ENCODE results near the gene ANKRA2. TPM values are rescaled to one million over a fixed set of nuclear protein-coding genes. Genes with fewer than 3 reads are reported as not detected.

ANKRA2 gene
- total and polyA plus RNA-seq, 9 of the 15 experiments (the other 6 are each of a cell fraction or from before 2014, with no cell fraction given), result 7.9 to 28.7 (median 12.8) TPM

DNA sequence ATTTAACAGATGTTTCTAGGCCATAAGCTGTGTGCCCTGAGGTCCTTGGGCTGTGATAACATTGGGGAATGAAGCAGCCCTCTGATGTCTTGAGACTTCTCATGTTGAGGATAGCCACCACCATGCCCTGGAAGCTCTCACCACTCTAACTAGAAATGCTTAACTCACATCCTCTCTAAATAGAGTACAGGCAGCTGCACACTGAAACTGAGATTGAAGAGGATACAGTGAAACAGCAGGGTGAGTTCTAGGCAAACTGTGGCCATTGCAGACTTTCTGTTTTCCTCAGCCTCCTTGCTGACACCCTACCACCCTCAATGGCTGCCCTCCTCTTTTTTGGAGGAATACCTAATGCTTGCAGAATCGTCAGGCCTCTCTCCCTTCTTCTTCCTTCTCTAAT, 22.5 kb upstream of the ANKRA2 start:
- H3K9me3 ChIP-seq (replicated peaks; ENCODE audit: control insufficient read depth, insufficient read depth, low read depth, low read length), result no peaks in the 10 kb centered on the region
- no peak for DNase-seq (ENCODE audit: extremely low read depth in 1 of 4, low spot score in 3 of 4)
- no peak overlapping the region for H3K4me2 ChIP-seq (ENCODE audit: insufficient read depth, low read length)
- H3K27ac ChIP-seq (ENCODE audit: extremely low read depth, low read depth, low read length), result no peak overlapping the region
- no peak for FAIRE-seq
- no peaks in the 10 kb centered on the region for H3K9me1 ChIP-seq (ENCODE audit: control insufficient read depth, insufficient read depth, low read length)
- 0 out of 2 replicates have a peak, but pooled peaks cover 8% of the 10 kb centered on the region for H4K20me1 ChIP-seq (replicated peaks; ENCODE audit: control insufficient read depth, insufficient read depth, low read length)
- no TSS peak for BruUV-seq (replicated peaks)
- intact Hi-C loops (cut with micrococcal nuclease) (no loop called here), in situ Hi-C loops (cut with MboI) (loop anchor here (5.0 kb wide), 1 partner anchor 204 kb away; no protein-coding TSS in a partner anchor)
- H3K27me3 ChIP-seq (ENCODE audit: control insufficient read depth in 2 of 2, insufficient read depth in 2 of 2, low read length in 2 of 2), result no peaks in the 10 kb centered on the region; a peak in 1 of 5 replicates
- ChIA-PET POLR2A (interaction anchor here (0.6 kb wide), 1 partner anchor 436 kb away, joined by 3 read pairs; no protein-coding TSS in a partner anchor), CTCF (ENCODE audit: low intra/inter-chr PET ratio) (interaction anchor here (1.2 kb wide), 1 partner anchor 205 kb away, joined by 5 read pairs; no protein-coding TSS in a partner anchor)
- H3K4me3 ChIP-seq, result no peak overlapping the region
- 0% methylated on average over 1 of the region's 1 CpG for WGBS (ENCODE audit: insufficient coverage, low coverage, missing lambda C conversion rate)
- H2AFZ ChIP-seq (ENCODE audit: low read depth, low read length), result no peak overlapping the region
- no peaks in the 10 kb centered on the region for H3K4me1 ChIP-seq (replicated peaks in 1 of 2; ENCODE audit: control insufficient read depth in 2 of 2, insufficient read depth in 2 of 2, low read length in 2 of 2)
- no peak for ATAC-seq
- peaks cover 10% of the 10 kb centered on the region; the same call in 2 of the 3 replicates for H3K36me3 ChIP-seq (ENCODE audit: control insufficient read depth, insufficient read depth, low read length)
- no peaks in the 10 kb centered on the region for H3K79me2 ChIP-seq (ENCODE audit: control insufficient read depth, insufficient read depth, low read length)
- no peak for TF ChIP-seq MAFK (IDR thresholded peaks at IDR 0.05; ENCODE audit: low read length)
- H3K9ac ChIP-seq (ENCODE audit: insufficient read depth in 1 of 2, low read depth in 2 of 2, low read length in 2 of 2), result no peak overlapping the region

DNA sequence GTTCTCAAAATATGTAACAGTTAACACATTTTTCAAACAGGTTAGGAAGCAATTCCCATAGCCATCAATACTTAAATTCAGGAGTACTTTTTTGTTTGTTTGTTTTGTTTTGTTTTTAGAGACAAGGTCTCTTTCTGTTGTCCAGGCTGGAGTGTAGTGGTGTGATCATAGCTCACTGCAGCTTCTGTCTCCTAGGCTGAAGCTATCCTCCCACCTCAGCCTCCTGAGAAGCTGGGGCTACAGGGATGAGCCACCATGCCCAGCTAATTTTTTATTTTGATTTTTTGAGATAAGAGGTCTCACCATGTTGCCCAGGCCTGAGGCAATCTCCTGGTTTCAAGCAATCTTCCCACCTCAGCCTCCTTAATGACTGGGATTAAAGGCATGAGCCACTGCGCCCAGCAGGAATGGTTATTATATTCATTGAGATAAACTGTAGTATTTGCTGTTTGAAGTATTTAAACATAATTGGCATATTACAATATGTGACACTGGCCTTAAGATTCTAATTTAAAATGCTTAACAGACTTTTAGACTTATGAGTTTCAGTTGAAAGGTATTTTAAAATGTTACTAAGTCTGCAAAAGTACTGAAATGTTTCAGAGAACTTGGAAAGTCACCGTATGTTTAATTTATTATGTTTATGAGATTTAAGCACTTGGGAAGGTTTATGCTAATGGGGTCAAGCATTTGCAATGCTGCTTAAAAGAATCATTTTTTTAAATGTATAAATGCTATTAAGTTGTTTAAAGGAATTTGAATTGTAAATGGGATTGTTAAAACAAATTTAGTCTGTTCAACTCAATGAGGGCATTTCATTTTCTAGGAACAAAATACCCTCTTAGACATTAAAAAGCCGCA, 17.1 kb upstream of the ANKRA2 start:
- H3K79me2 ChIP-seq (ENCODE audit: control insufficient read depth, insufficient read depth, low read length), result no peaks in the 10 kb centered on the region
- H2AFZ ChIP-seq (ENCODE audit: low read depth, low read length), result no peak overlapping the region
- H3K27ac ChIP-seq (ENCODE audit: extremely low read depth, low read depth, low read length), result no peak overlapping the region
- intact Hi-C loops (cut with micrococcal nuclease), result no loop called here
- FAIRE-seq, result no peak
- H3K4me2 ChIP-seq (ENCODE audit: insufficient read depth, low read length), result no peak overlapping the region
- ChIA-PET POLR2A (interaction anchor here (0.7 kb wide), 1 partner anchor 1285 kb away, joined by 3 read pairs; no protein-coding TSS in a partner anchor), CTCF (ENCODE audit: low intra/inter-chr PET ratio) (no interaction called here)
- H3K27me3 ChIP-seq (ENCODE audit: control insufficient read depth in 2 of 2, insufficient read depth in 2 of 2, low read length in 2 of 2), result no peaks in the 10 kb centered on the region; a peak in 1 of 5 replicates
- no peaks in the 10 kb centered on the region for H3K4me1 ChIP-seq (replicated peaks in 1 of 2; ENCODE audit: control insufficient read depth in 2 of 2, insufficient read depth in 2 of 2, low read length in 2 of 2)
- H3K9me1 ChIP-seq (ENCODE audit: control insufficient read depth, insufficient read depth, low read length), result no peaks in the 10 kb centered on the region
- WGBS (ENCODE audit: insufficient coverage, low coverage, missing lambda C conversion rate), result 89% methylated on average over 3 of the region's 3 CpGs
- no peak for DNase-seq (ENCODE audit: extremely low read depth in 1 of 4, low spot score in 3 of 4)
- no peak overlapping the region for H3K4me3 ChIP-seq
- in situ Hi-C loops (cut with MboI), result no loop called here
- no peak for ATAC-seq
- BruUV-seq (replicated peaks), result no TSS peak
- H3K36me3 ChIP-seq (ENCODE audit: control insufficient read depth, insufficient read depth, low read length), result peaks cover 58% of the 10 kb centered on the region
- H4K20me1 ChIP-seq (replicated peaks; ENCODE audit: control insufficient read depth, insufficient read depth, low read length), result 0 out of 2 replicates have a peak, but pooled peaks cover 4% of the 10 kb centered on the region
- H3K9ac ChIP-seq (ENCODE audit: insufficient read depth in 1 of 2, low read depth in 2 of 2, low read length in 2 of 2), result no peak overlapping the region
- TF ChIP-seq, protein P1, sequence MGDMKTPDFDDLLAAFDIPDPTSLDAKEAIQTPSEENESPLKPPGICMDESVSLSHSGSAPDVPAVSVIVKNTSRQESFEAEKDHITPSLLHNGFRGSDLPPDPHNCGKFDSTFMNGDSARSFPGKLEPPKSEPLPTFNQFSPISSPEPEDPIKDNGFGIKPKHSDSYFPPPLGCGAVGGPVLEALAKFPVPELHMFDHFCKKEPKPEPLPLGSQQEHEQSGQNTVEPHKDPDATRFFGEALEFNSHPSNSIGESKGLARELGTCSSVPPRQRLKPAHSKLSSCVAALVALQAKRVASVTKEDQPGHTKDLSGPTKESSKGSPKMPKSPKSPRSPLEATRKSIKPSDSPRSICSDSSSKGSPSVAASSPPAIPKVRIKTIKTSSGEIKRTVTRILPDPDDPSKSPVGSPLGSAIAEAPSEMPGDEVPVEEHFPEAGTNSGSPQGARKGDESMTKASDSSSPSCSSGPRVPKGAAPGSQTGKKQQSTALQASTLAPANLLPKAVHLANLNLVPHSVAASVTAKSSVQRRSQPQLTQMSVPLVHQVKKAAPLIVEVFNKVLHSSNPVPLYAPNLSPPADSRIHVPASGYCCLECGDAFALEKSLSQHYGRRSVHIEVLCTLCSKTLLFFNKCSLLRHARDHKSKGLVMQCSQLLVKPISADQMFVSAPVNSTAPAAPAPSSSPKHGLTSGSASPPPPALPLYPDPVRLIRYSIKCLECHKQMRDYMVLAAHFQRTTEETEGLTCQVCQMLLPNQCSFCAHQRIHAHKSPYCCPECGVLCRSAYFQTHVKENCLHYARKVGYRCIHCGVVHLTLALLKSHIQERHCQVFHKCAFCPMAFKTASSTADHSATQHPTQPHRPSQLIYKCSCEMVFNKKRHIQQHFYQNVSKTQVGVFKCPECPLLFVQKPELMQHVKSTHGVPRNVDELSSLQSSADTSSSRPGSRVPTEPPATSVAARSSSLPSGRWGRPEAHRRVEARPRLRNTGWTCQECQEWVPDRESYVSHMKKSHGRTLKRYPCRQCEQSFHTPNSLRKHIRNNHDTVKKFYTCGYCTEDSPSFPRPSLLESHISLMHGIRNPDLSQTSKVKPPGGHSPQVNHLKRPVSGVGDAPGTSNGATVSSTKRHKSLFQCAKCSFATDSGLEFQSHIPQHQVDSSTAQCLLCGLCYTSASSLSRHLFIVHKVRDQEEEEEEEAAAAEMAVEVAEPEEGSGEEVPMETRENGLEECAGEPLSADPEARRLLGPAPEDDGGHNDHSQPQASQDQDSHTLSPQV (IDR thresholded peaks at IDR 0.05), result no peak
- TF ChIP-seq, protein P2, sequence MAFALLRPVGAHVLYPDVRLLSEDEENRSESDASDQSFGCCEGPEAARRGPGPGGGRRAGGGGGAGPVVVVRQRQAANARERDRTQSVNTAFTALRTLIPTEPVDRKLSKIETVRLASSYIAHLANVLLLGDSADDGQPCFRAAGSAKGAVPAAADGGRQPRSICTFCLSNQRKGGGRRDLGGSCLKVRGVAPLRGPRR (CRISPR knock-in tag; IDR thresholded peaks at IDR 0.05), result no peak
- TF ChIP-seq BCOR (IDR thresholded peaks at IDR 0.05), result no peak
- no peak for TF ChIP-seq NFATC3 (IDR thresholded peaks at IDR 0.05)
- TF ChIP-seq ZKSCAN8 (CRISPR knock-in tag; IDR thresholded peaks at IDR 0.05), result no peak
- TF ChIP-seq CEBPB (tag; IDR thresholded peaks at IDR 0.05), result no peak
- no peak for TF ChIP-seq CBX2 (IDR thresholded peaks at IDR 0.05; ENCODE audit: insufficient read depth, low read length, poor library complexity, severe bottlenecking)
- H3K9me3 ChIP-seq (replicated peaks; ENCODE audit: control insufficient read depth, insufficient read depth, low read depth, low read length), result no peaks in the 10 kb centered on the region
